ENCODE measurements around the gene MORN5.

The MORN5 gene

DNA sequence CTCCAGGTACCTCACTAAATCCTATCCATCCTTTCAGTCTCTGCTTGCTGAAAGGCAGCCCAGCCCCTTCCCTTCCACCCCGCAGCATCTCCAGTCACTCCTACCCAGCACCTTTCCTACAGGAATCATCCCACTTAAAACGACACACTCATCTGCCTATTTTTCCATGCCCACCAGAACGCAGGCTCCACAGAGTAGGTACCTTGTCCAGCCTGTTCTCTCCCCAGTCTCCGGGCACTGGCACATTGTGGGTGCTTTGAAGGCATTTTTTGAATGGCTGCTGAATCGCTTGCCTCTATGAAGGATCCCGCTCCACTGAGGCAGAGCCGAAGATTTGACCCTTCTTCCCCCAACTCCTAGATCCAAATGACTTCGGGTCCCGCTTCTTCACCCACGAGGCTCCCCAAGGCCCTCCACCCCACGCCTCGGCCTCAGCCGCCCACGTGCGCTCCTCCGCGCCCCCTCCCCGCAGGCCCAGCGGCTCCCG, 53.4 kb downstream of the MORN5 start:
- Histone ChIP-seq H3K79me2 (ENCODE audit: insufficient read depth, low read length) (no peaks in the 10 kb centered on the region), H3F3A (ENCODE audit: low read depth) (no peaks in the 10 kb centered on the region), H3K9ac (ENCODE audit: low read depth, low read length, poor library complexity, severe bottlenecking) (no peak overlapping the region), H3K4me3 (ENCODE audit: low read length, poor library complexity, severe bottlenecking) (no peak overlapping the region), H3K4me1 (ENCODE audit: insufficient read depth, low read length, poor library complexity, severe bottlenecking) (peaks cover 7% of the 10 kb centered on the region), H3K9me2 (replicated peaks; ENCODE audit: low read depth, low read length) (no peaks in the 10 kb centered on the region), H3K36me3 (ENCODE audit: insufficient read depth, low read length) (no peaks in the 10 kb centered on the region), H3K27me3 (ENCODE audit: insufficient read depth, low read length, poor library complexity, severe bottlenecking) (no peaks in the 10 kb centered on the region), H2AFZ (ENCODE audit: low read length) (no peak overlapping the region), H3K9me3 (ENCODE audit: insufficient read depth, low read depth, low read length) (no peaks in the 10 kb centered on the region), H4K20me1 (ENCODE audit: insufficient read depth, low read length, poor library complexity, severe bottlenecking) (no peaks in the 10 kb centered on the region), H3K4me2 (ENCODE audit: low read depth, low read length, poor library complexity, severe bottlenecking) (no peak overlapping the region)
- TF ChIP-seq, protein P1, sequence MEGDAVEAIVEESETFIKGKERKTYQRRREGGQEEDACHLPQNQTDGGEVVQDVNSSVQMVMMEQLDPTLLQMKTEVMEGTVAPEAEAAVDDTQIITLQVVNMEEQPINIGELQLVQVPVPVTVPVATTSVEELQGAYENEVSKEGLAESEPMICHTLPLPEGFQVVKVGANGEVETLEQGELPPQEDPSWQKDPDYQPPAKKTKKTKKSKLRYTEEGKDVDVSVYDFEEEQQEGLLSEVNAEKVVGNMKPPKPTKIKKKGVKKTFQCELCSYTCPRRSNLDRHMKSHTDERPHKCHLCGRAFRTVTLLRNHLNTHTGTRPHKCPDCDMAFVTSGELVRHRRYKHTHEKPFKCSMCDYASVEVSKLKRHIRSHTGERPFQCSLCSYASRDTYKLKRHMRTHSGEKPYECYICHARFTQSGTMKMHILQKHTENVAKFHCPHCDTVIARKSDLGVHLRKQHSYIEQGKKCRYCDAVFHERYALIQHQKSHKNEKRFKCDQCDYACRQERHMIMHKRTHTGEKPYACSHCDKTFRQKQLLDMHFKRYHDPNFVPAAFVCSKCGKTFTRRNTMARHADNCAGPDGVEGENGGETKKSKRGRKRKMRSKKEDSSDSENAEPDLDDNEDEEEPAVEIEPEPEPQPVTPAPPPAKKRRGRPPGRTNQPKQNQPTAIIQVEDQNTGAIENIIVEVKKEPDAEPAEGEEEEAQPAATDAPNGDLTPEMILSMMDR (conservative IDR thresholded peaks at IDR 0.05; ENCODE audit: low read length) = no peak
- no peak for TF ChIP-seq EZH2phosphoT487 (IDR thresholded peaks at IDR 0.05; ENCODE audit: borderline replicate concordance)

DNA sequence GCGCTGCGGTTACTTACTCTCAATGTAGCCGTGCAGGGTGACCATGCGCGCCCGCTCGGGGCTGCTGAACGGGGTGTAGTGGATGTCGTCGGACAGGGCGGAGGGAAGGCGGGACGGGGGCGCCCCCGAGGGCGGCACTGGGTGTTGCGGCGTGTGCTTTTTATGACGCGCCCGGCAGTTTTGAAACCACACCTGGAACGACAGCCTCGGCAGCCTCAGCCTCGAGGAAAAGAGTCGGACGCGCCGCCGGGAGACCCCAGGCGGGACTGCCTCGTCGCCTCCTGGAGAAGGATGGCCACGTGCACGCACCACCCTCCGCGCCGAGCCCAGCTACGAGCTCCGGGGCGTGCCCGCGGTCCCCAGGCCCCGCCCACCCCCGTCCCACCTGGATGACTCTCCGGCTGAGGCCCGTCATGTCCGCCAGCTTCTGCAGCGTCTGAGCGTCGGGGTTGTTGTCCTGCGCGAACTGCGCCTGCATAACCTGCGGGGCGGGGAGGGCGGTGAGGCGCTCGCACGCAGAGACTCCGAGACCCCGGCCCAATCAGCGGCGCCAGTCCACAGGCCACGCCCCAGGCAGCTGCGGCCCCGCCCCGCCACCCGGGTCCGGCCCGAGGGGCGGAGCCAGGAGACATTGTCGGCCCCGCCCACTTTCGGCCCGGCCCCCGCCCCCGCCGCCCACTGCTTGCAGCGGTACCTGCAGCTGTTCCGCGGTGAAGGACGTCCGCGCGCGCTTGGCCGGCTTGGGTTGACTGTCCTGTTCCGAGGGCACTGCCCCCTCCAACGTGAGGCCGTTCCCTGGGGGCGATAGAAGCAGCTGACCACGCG, 54.1 kb downstream of the MORN5 start:
- Histone ChIP-seq H3K4me1 (ENCODE audit: insufficient read depth, low read length, poor library complexity, severe bottlenecking) (peaks cover 13% of the 10 kb centered on the region), H3F3A (ENCODE audit: low read depth) (no peaks in the 10 kb centered on the region), H3K36me3 (ENCODE audit: insufficient read depth, low read length) (no peaks in the 10 kb centered on the region), H3K4me3 (ENCODE audit: low read length, poor library complexity, severe bottlenecking) (no peak overlapping the region), H3K9ac (ENCODE audit: low read depth, low read length, poor library complexity, severe bottlenecking) (no peak overlapping the region), H3K9me3 (ENCODE audit: insufficient read depth, low read depth, low read length) (no peaks in the 10 kb centered on the region), H3K9me2 (replicated peaks; ENCODE audit: low read depth, low read length) (no peaks in the 10 kb centered on the region), H2AFZ (ENCODE audit: low read length) (no peak overlapping the region), H3K79me2 (ENCODE audit: insufficient read depth, low read length) (no peaks in the 10 kb centered on the region), H4K20me1 (ENCODE audit: insufficient read depth, low read length, poor library complexity, severe bottlenecking) (no peaks in the 10 kb centered on the region), H3K4me2 (ENCODE audit: low read depth, low read length, poor library complexity, severe bottlenecking) (no peak overlapping the region), H3K27me3 (ENCODE audit: insufficient read depth, low read length, poor library complexity, severe bottlenecking) (no peaks in the 10 kb centered on the region)
- TF ChIP-seq, protein P1 (conservative IDR thresholded peaks at IDR 0.05; ENCODE audit: low read length) = no peak
- no peak for TF ChIP-seq EZH2phosphoT487 (IDR thresholded peaks at IDR 0.05; ENCODE audit: borderline replicate concordance)

DNA sequence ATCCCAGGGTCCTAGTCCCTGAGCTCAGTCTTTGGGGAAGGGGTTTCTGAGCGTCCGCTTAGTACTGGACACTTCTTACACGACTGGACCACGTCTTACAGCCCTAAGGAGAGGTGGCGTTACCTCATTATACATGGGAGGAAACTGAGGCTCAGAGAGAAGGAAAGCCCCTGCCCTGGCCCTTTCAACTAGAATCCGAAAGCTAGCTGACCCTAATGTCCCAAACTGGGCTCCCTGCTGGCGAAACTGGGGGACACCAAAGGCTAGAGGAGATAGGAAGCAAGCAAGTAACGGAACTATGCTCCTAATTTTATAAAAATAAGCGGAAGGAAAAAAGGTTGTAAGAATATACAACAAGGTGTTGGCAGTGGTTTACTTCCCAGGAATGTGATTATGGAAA, 54.8 kb downstream of the MORN5 start:
- Histone ChIP-seq H3K9me2 (replicated peaks; ENCODE audit: low read depth, low read length) (no peaks in the 10 kb centered on the region), H3K27me3 (ENCODE audit: insufficient read depth, low read length, poor library complexity, severe bottlenecking) (no peaks in the 10 kb centered on the region), H3K79me2 (ENCODE audit: insufficient read depth, low read length) (no peaks in the 10 kb centered on the region), H3K4me2 (ENCODE audit: low read depth, low read length, poor library complexity, severe bottlenecking) (no peak overlapping the region), H3K9ac (ENCODE audit: low read depth, low read length, poor library complexity, severe bottlenecking) (no peak overlapping the region), H3K36me3 (ENCODE audit: insufficient read depth, low read length) (no peaks in the 10 kb centered on the region), H2AFZ (ENCODE audit: low read length) (no peak overlapping the region), H3K9me3 (ENCODE audit: insufficient read depth, low read depth, low read length) (no peaks in the 10 kb centered on the region), H4K20me1 (ENCODE audit: insufficient read depth, low read length, poor library complexity, severe bottlenecking) (no peaks in the 10 kb centered on the region), H3K4me3 (ENCODE audit: low read length, poor library complexity, severe bottlenecking) (no peak overlapping the region), H3K4me1 (ENCODE audit: insufficient read depth, low read length, poor library complexity, severe bottlenecking) (peaks cover 14% of the 10 kb centered on the region), H3F3A (ENCODE audit: low read depth) (no peaks in the 10 kb centered on the region)
- TF ChIP-seq, protein P1 (conservative IDR thresholded peaks at IDR 0.05; ENCODE audit: low read length) = no peak
- TF ChIP-seq EZH2phosphoT487 (IDR thresholded peaks at IDR 0.05; ENCODE audit: borderline replicate concordance) = no peak

Measured in Loucy (cell line).